Stomach (tissue), 9 donors: ENCODE data around the gene FGF12. TPM values are rescaled to one million over a fixed set of nuclear protein-coding genes. Genes with fewer than 3 reads are reported as not detected.

Source experiments
- DNase-seq, 2 donors: peaks; one replicate each; pipeline versions ENCODE4 v3.0.0 to v3.0.0-alpha.2; 2013 to 2019
- H3K27ac ChIP-seq, 5 donors: fragments of 200-600 bp in 4 of 5; sonication (generic) in 4 of 5; one replicate each; pipeline ENCODE4 v1.5.1; 2013 to 2019; ENCODE audit warnings: mild to moderate bottlenecking in 1 of 5, moderate library complexity in 1 of 5
- H3K27me3 ChIP-seq, 3 donors: fragments of 200-600 bp; sonication (generic); one replicate each; pipeline ENCODE4 v1.5.1; 2017 to 2019; ENCODE audit warnings: mixed run types in 1 of 3
- H3K36me3 ChIP-seq, 4 donors: fragments of 200-600 bp; sonication (generic); 1 replicate in 3 of 4; 2 replicates in 1 of 4; pipeline ENCODE4 v1.5.1; 2016 to 2019
- H3K4me1 ChIP-seq, 4 donors: fragments of 200-600 bp; sonication (generic); one replicate each; pipeline ENCODE4 v1.5.1; 2016 to 2019
- H3K4me3 ChIP-seq, 4 donors: fragments of 200-600 bp; sonication (generic) in 3 of 4; one replicate each; pipeline ENCODE4 v1.5.1; 2016 to 2019; ENCODE audit warnings: mild to moderate bottlenecking in 1 of 4
- H3K9me3 ChIP-seq, 4 donors: fragments of 200-600 bp; sonication (generic); one replicate each; pipeline ENCODE4 v1.5.1; 2016 to 2019
- CTCF ChIP-seq, 7 experiments: fragments of 450-650 bp in 4 of 7; fragments of 200-600 bp in 3 of 7; sonication (generic) in 3 of 7; IDR thresholded peaks; one replicate each; pipeline ENCODE4 v1.5.1; 2016 to 2019; ENCODE audit warnings: antibody characterized with exemption in 7 of 7, control low read depth in 2 of 7, mild to moderate bottlenecking in 1 of 7
- EP300 ChIP-seq: sonication (generic); formaldehyde crosslinking; IDR thresholded peaks from one replicate; pipeline ENCODE4 v1.6.1; 2017; ENCODE audit warnings: antibody characterized with exemption
- POLR2A ChIP-seq, 4 donors: fragments of 450-650 bp; IDR thresholded peaks; one replicate each; pipeline ENCODE4 v1.6.1; 2016; ENCODE audit warnings: antibody characterized with exemption in 4 of 4, control low read depth in 2 of 4, mild to moderate bottlenecking in 1 of 4, moderate library complexity in 1 of 4
- POLR2AphosphoS5 ChIP-seq, 3 donors: sonication (generic); formaldehyde crosslinking; IDR thresholded peaks; one replicate each; pipeline ENCODE4 v1.6.1; 2016; ENCODE audit warnings: antibody characterized with exemption in 3 of 3
- WGBS, 5 donors: extraction: QIAGEN DNeasy Blood & Tissue Kit in 3 of 5; methylation state at CpG; one replicate each; pipeline versions ENCODE4 v1.1.5 to v1.1.7; 2013 to 2018; 5-methylcytosine and 5-hydroxymethylcytosine counted together
- intact Hi-C: fragments of 100-400 bp; cut with DNase I; formaldehyde crosslinking; loops from one replicate; pipeline ENCODE4 v1.15.1; 2023; ENCODE audit warnings: low total_unique reads
- polyA plus RNA-seq, 3 donors: library from polyadenylated mRNA; stranded (reverse); fragments of 200-250 nt; gene quantifications; one replicate each; pipeline ENCODE4 v1.2.3, GENCODE V29; 2013
- total RNA-seq, 5 donors: library from RNA; depleted of rRNA; stranded (reverse); fragments of >200 nt; gene quantifications; one replicate each; pipeline versions ENCODE4 v1.1.0 to v1.2.3, GENCODE V29; 2014 to 2016
- donor health status: healthy with polysubstance abuse.
- donor health status: Bipolar disorder and iron deficiency.
- donor health status: healthy.

Gene FGF12
- total and polyA plus RNA-seq, 8 donors: 0.45 to 5.0 (median 0.88) TPM; not detected in 1

GRCh38 chr3:192352142-192352541, 375.2 kb downstream of the FGF12 start:
- Histone ChIP-seq H3K36me3 (no peaks in the 10 kb centered on the region), H3K4me1 (peaks cover 0 to 10% (median 0%) of the 10 kb centered on the region in 4 donors), H3K9me3 (no peaks in the 10 kb centered on the region), H3K4me3 (no peak overlapping the region), H3K27me3 (no peaks in the 10 kb centered on the region), H3K27ac (no peak overlapping the region)
- DNase-seq: peak in 1 of 2 donors; percentile 10
- intact Hi-C loops: no loop called here
- TF ChIP-seq CTCF (IDR thresholded peaks at IDR 0.05): no peak

GRCh38 chr3:192351441-192351840, 375.9 kb downstream of the FGF12 start:
- WGBS, 5 donors: 25 to 54% (median 35%) methylated on average over 3 of the region's 3 CpGs
- TF ChIP-seq POLR2A (IDR thresholded peaks at IDR 0.05) (no peak), EP300 (no peak), POLR2AphosphoS5 (IDR thresholded peaks at IDR 0.05) (no peak), CTCF (IDR thresholded peaks at IDR 0.05) (no peak)
- no peak for DNase-seq
- peaks cover 0 to 10% (median 0%) of the 10 kb centered on the region in 4 donors for H3K4me1 ChIP-seq
- no peak overlapping the region for H3K27ac ChIP-seq
- H3K36me3 ChIP-seq: no peaks in the 10 kb centered on the region
- no peaks in the 10 kb centered on the region for H3K9me3 ChIP-seq
- H3K27me3 ChIP-seq: no peaks in the 10 kb centered on the region
- intact Hi-C loops: no loop called here
- H3K4me3 ChIP-seq: no peak overlapping the region

GRCh38 chr3:192340031-192340430, 387.3 kb downstream of the FGF12 start:
- intact Hi-C loops: no loop called here
- H3K27me3 ChIP-seq: no peaks in the 10 kb centered on the region
- H3K9me3 ChIP-seq: no peaks in the 10 kb centered on the region
- no peak overlapping the region for H3K4me3 ChIP-seq
- no peak overlapping the region for H3K27ac ChIP-seq
- TF ChIP-seq CTCF (IDR thresholded peaks at IDR 0.05): no peak
- TF ChIP-seq POLR2AphosphoS5 (IDR thresholded peaks at IDR 0.05): no peak
- no peak for TF ChIP-seq EP300
- TF ChIP-seq POLR2A (IDR thresholded peaks at IDR 0.05): no peak
- DNase-seq: no peak
- no peaks in the 10 kb centered on the region for H3K4me1 ChIP-seq
- H3K36me3 ChIP-seq: no peaks in the 10 kb centered on the region
- WGBS, 5 donors: 80 to 83% (median 82%) methylated on average over 1 of the region's 1 CpG

- Histone ChIP-seq H3K27me3 (no peaks in the 10 kb centered on the region), H3K9me3 (no peaks in the 10 kb centered on the region), H3K4me3 (no peak overlapping the region), H3K4me1 (no peaks in the 10 kb centered on the region), H3K36me3 (no peaks in the 10 kb centered on the region), H3K27ac (no peak overlapping the region)
- intact Hi-C loops: no loop called here
- TF ChIP-seq POLR2A (IDR thresholded peaks at IDR 0.05) (no peak), POLR2AphosphoS5 (IDR thresholded peaks at IDR 0.05) (no peak), CTCF (IDR thresholded peaks at IDR 0.05) (no peak)
- no peak for DNase-seq
- 54 to 72% (median 65%) methylated on average over 2 of the region's 2 CpGs for WGBS, 5 donors
Observed at GRCh38 chr3:192339214-192339613, 388.1 kb downstream of the FGF12 start.

DNA sequence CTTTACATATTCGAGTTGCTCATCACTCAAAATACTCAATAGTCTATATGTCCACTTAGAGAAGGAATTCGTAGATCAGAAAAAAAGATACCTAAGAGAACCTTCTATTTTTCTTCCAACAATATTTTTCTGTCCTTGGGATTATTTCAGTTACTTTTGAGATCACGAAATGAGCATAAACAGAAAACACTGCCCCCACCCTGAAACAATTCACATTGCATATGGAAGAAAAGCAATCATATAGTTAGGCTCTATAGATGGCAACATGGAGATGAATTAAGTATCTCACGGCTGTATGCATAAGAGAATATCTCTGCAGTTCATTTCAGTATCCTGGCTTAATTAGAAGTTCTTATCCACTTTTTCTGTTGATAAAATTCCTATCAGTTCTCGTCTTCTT, 391.1 kb downstream of the FGF12 start:
- H3K27ac ChIP-seq: no peak overlapping the region
- no peaks in the 10 kb centered on the region for H3K36me3 ChIP-seq
- no peak for DNase-seq
- no peaks in the 10 kb centered on the region for H3K9me3 ChIP-seq
- no peaks in the 10 kb centered on the region for H3K4me1 ChIP-seq
- H3K4me3 ChIP-seq: no peak overlapping the region
- H3K27me3 ChIP-seq: no peaks in the 10 kb centered on the region
- TF ChIP-seq POLR2A (IDR thresholded peaks at IDR 0.05) (no peak), CTCF (IDR thresholded peaks at IDR 0.05) (no peak), EP300 (no peak), POLR2AphosphoS5 (IDR thresholded peaks at IDR 0.05) (no peak)
- 71 to 82% (median 71%) methylated on average over 5 of the region's 5 CpGs for WGBS, 5 donors
- intact Hi-C loops: no loop called here
